GM12878 (cell line): Measurements from ENCODE around the gene ETV7. TPM values are rescaled to one million over a fixed set of nuclear protein-coding genes. Genes with fewer than 3 reads are reported as not detected.

Experiments used
- BCL11A ChIP-seq: IDR thresholded peaks from 2 replicates; pipeline ENCODE4 v1.6.1; 2011; ENCODE audit warnings: low read depth, low read length
- BMI1 ChIP-seq: fragments of 450-650 bp; IDR thresholded peaks from 2 replicates; pipeline ENCODE4 v1.6.1; 2016; ENCODE audit warnings: mild to moderate bottlenecking, moderate library complexity, borderline replicate concordance
- CREM ChIP-seq: IDR thresholded peaks from 2 replicates; pipeline ENCODE4 v1.6.1; 2014; ENCODE audit warnings: antibody characterized with exemption, low read depth
- E2F8 ChIP-seq: fragments of 450-650 bp; IDR thresholded peaks from 2 replicates; pipeline ENCODE4 v1.6.1; 2018; ENCODE audit warnings: mild to moderate bottlenecking, low read depth, moderate library complexity; ENCODE audit not compliant: partially characterized antibody
- EP300 ChIP-seq, 2 experiments: fragments of 150-350 bp in 1 of 2; IDR thresholded peaks; 2 replicates each; pipeline ENCODE4 v1.6.1; 2011 to 2012; ENCODE audit warnings: low read depth in 2 of 2, low read length in 2 of 2, borderline replicate concordance in 1 of 2, improper control_type of control experiment in 1 of 2, inconsistent platforms in 1 of 2; ENCODE audit not compliant: control insufficient read depth in 1 of 2
- FOXM1 ChIP-seq: IDR thresholded peaks from 2 replicates; pipeline ENCODE4 v1.6.1; 2012; ENCODE audit warnings: low read depth, mild to moderate bottlenecking, inconsistent platforms, low read length, moderate library complexity
- HDGF ChIP-seq: fragments of 450-650 bp; IDR thresholded peaks from 2 replicates; pipeline ENCODE4 v1.6.1; 2016; ENCODE audit warnings: antibody characterized with exemption
- IKZF1 ChIP-seq: fragments of 450-650 bp; conservative IDR thresholded peaks from 2 replicates; pipeline ENCODE4 v1.6.1; 2017; ENCODE audit warnings: antibody characterized with exemption, mild to moderate bottlenecking
- IRF4 ChIP-seq: IDR thresholded peaks from 2 replicates; pipeline ENCODE4 v1.6.1; 2011; ENCODE audit warnings: low read depth, low read length
- MXI1 ChIP-seq: fragments of 150-350 bp; IDR thresholded peaks from 2 replicates; pipeline ENCODE4 v1.6.1; 2011; ENCODE audit warnings: low read depth, mild to moderate bottlenecking, inconsistent platforms, low read length, improper control_type of control experiment
- NRF1 ChIP-seq: conservative IDR thresholded peaks from 2 replicates; pipeline ENCODE4 v1.6.1; 2011; ENCODE audit warnings: mild to moderate bottlenecking, low read depth, low read length, improper control_type of control experiment
- SKIL ChIP-seq: fragments of 450-650 bp; IDR thresholded peaks from 2 replicates; pipeline ENCODE4 v1.6.1; 2017; ENCODE audit warnings: mild to moderate bottlenecking, low read depth, inconsistent platforms; ENCODE audit not compliant: poor library complexity, severe bottlenecking
- TBL1XR1 ChIP-seq: IDR thresholded peaks from 2 replicates; pipeline ENCODE4 v1.6.1; 2012; ENCODE audit warnings: low read depth, low read length, improper control_type of control experiment
- TCF7 ChIP-seq: IDR thresholded peaks from 2 replicates; pipeline ENCODE4 v1.6.1; 2014; ENCODE audit warnings: antibody characterized with exemption, borderline replicate concordance
- YBX1 ChIP-seq: fragments of 450-650 bp; IDR thresholded peaks from 2 replicates; pipeline ENCODE4 v1.6.1; 2016; ENCODE audit warnings: antibody characterized with exemption
- ZBED1 ChIP-seq: IDR thresholded peaks from 2 replicates; pipeline ENCODE4 v1.6.1; 2016; ENCODE audit warnings: borderline replicate concordance
- ZBTB40 ChIP-seq: fragments of 450-650 bp; IDR thresholded peaks from 2 replicates; pipeline ENCODE4 v1.6.1; 2016; ENCODE audit warnings: mild to moderate bottlenecking, moderate library complexity, borderline replicate concordance
- polyA plus RNA-seq, 11 experiments: library from polyadenylated mRNA; depleted of rRNA in 4 of 11; unstranded in 6 of 11; stranded (reverse) in 5 of 11; fragments of >200 nt; fragmentation: Nextera tagmentation in 4 of 11; fragmentation: Illumina TruSeq in 1 of 11; extraction: Ambion mirVana in 4 of 11; extraction: Trizol in 1 of 11; gene quantifications; 1 replicate in 1 of 11; 2 replicates in 10 of 11; pipeline versions ENCODE4 v1.2.1 to v1.2.3, GENCODE V29; 2011 to 2016; ENCODE audit warnings: inconsistent platforms in 2 of 11, missing spikeins in 2 of 11, low read depth in 1 of 11
- total RNA-seq, 4 experiments: library from RNA; depleted of rRNA in 3 of 4; stranded (reverse); fragments of >200 nt in 3 of 4; fragmentation: Illumina TruSeq in 1 of 4; extraction: Trizol in 1 of 4; gene quantifications; 2 replicates each; pipeline versions ENCODE4 v1.2.1 to v1.2.3, GENCODE V29; 2013 to 2021
- TF ChIP-seq, protein P1 (sequence below): IDR thresholded peaks from 2 replicates; pipeline ENCODE4 v1.6.1; 2012; ENCODE audit warnings: low read length, inconsistent platforms
- TF ChIP-seq, protein P2 (sequence below): fragments of 450-650 bp; IDR thresholded peaks from 2 replicates; pipeline ENCODE4 v1.6.1; 2016; ENCODE audit warnings: mild to moderate bottlenecking

Gene ETV7
- total and polyA plus RNA-seq, 10 of the 15 experiments (the other 5 are each of a cell fraction or from before 2014, with no cell fraction given), result 0.04 to 1.8 (median 1.3) TPM

DNA sequence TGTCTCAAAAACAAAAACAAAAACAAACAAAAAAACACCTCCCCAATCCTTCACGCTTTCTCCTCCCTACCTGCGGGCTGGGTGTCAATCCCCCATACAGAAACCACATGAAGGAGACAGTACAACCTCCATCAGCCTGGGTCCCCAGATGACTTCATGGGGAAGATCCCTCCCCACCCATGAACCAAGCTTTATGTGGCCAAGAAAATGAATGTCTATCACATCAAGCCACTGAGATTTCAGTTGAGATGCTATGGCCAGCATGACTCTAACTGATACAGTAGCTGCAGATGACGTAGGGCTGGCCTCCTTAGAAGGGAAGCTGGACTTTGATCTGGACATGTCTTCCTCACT lies 29.6 kb downstream of the ETV7 start (continued):
- TF ChIP-seq SKIL (peak; percentile 100), FOXM1 (peak; percentile 35; the same call in 1 of the 2 replicates), YBX1 (0 out of 2 replicates have a peak, but pooled peaks have one; percentile 10), IRF4 (peak; percentile 31; the same call in 1 of the 2 replicates), BMI1 (0 out of 2 replicates have a peak, but pooled peaks have one; percentile 30), HDGF (peak; percentile 83; the same call in 1 of the 2 replicates), EP300 (IDR thresholded peaks at IDR 0.05; ENCODE audit: borderline replicate concordance in 1 of 2, control insufficient read depth in 1 of 2, low read depth in 2 of 2, low read length in 2 of 2) (no peak; a peak in 3 of 4 replicates), TBL1XR1 (peak; percentile 58; the same call in 1 of the 2 replicates), MXI1 (no peak; the same call in 1 of the 2 replicates), ZBTB40 (peak; percentile 61; the same call in 1 of the 2 replicates), ZBED1 (no peak), E2F8 (peak; percentile 31), NRF1 (no peak), TCF7 (peak; percentile 94), IKZF1 (peak; percentile 68), CREM (peak; percentile 73), BCL11A (peak; percentile 73)
- TF ChIP-seq, protein P1, sequence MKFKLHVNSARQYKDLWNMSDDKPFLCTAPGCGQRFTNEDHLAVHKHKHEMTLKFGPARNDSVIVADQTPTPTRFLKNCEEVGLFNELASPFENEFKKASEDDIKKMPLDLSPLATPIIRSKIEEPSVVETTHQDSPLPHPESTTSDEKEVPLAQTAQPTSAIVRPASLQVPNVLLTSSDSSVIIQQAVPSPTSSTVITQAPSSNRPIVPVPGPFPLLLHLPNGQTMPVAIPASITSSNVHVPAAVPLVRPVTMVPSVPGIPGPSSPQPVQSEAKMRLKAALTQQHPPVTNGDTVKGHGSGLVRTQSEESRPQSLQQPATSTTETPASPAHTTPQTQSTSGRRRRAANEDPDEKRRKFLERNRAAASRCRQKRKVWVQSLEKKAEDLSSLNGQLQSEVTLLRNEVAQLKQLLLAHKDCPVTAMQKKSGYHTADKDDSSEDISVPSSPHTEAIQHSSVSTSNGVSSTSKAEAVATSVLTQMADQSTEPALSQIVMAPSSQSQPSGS, result peak; percentile 72
- TF ChIP-seq, protein P2, sequence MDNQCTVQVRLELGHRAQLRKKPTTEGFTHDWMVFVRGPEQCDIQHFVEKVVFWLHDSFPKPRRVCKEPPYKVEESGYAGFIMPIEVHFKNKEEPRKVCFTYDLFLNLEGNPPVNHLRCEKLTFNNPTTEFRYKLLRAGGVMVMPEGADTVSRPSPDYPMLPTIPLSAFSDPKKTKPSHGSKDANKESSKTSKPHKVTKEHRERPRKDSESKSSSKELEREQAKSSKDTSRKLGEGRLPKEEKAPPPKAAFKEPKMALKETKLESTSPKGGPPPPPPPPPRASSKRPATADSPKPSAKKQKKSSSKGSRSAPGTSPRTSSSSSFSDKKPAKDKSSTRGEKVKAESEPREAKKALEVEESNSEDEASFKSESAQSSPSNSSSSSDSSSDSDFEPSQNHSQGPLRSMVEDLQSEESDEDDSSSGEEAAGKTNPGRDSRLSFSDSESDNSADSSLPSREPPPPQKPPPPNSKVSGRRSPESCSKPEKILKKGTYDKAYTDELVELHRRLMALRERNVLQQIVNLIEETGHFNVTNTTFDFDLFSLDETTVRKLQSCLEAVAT, result peak; percentile 84
